OCI-LY3 (cell line): Measurements from ENCODE around the gene AKR1A1.

Experiments
- EZH2phosphoT487 ChIP-seq: fragments of 200-600 bp; shearing (Covaris generic); IDR thresholded peaks from 2 replicates; pipeline ENCODE4 v1.6.1; 2018; ENCODE audit warnings: antibody characterized with exemption, mixed run types, low read depth
- TF ChIP-seq, protein P1 (sequence below): fragments of 200-600, 300-600 bp; sonication (generic); IDR thresholded peaks from 2 replicates; pipeline ENCODE4 v1.5.1; 2014; ENCODE audit warnings: antibody characterized with exemption, low read length, low read depth

DNA sequence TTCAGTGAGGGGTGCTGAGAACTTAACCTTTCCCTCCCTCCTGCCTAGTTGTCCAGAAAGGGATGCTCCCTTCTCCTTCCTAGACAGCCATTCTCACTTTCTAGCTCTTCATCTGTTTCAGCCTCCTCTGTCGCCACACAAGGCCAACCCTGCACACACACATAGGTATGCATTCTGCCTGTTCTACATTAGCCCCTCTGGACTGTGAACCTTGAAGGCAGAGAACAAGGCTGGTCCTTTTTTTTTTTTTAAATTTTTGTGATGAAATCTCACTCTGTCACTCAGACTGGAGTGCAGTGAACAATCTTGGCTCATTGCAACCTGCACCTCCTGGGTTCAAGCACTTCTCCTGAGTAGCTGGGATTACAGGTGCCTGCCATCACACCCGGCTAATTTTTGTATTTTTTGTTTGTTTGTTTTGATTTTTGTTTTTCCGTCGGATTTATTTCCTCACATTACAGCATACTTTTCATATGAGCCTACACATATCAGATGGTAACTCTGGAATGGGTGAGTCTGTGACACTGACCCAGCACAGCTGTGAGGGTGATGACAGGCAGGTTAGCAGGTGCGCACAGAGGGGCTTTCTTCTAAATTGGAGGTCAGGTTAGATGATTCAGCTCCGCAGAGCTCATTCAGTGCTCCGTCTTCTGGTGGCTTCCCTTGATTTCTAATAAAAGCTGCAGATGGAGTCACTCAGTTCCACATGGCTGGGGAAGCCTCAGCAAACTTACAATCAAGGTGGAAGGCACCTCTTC is 4.9 kb upstream of the AKR1A1 start:
- TF ChIP-seq, protein P1, sequence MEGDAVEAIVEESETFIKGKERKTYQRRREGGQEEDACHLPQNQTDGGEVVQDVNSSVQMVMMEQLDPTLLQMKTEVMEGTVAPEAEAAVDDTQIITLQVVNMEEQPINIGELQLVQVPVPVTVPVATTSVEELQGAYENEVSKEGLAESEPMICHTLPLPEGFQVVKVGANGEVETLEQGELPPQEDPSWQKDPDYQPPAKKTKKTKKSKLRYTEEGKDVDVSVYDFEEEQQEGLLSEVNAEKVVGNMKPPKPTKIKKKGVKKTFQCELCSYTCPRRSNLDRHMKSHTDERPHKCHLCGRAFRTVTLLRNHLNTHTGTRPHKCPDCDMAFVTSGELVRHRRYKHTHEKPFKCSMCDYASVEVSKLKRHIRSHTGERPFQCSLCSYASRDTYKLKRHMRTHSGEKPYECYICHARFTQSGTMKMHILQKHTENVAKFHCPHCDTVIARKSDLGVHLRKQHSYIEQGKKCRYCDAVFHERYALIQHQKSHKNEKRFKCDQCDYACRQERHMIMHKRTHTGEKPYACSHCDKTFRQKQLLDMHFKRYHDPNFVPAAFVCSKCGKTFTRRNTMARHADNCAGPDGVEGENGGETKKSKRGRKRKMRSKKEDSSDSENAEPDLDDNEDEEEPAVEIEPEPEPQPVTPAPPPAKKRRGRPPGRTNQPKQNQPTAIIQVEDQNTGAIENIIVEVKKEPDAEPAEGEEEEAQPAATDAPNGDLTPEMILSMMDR: no peak
- TF ChIP-seq EZH2phosphoT487: no peak
